GM19035 (cell line): Measurements from ENCODE around the gene ITIH1.
A peak's percentile ranks its signal among the peaks of the same experiment; 100 is the strongest.
"Not testable (repeated sequence)": the region's sequence is repeated elsewhere in the genome, so short reads cannot be mapped to it uniquely, and the experiment has no call there.

Experiments used
- ATAC-seq: cut with Tn5 transposase; IDR thresholded peaks from one replicate; pipeline ENCODE4 v1.9.1; 2021; ENCODE audit not compliant: unreplicated experiment

The ITIH1 gene

GRCh38 chr3:52774066-52774713 is 3.2 kb upstream of the ITIH1 start:
- no peak for ATAC-seq

- ATAC-seq: no peak
These were observed 2.2 kb upstream of the ITIH1 start for GRCh38 chr3:52774901-52775864.

GRCh38 chr3:52775877-52776276 is 1.5 kb upstream of the ITIH1 start:
- no peak for ATAC-seq

GRCh38 chr3:52776486-52776885 is 913 bp upstream of the ITIH1 start:
- not testable (repeated sequence) for ATAC-seq

- ATAC-seq: no peak
These were observed 783 bp downstream of the ITIH1 start for GRCh38 chr3:52777959-52778805.

- peak; percentile 55 for ATAC-seq
These were observed 1.8 kb downstream of the ITIH1 start for GRCh38 chr3:52779011-52779836.

GRCh38 chr3:52779837-52780585 is 2.6 kb downstream of the ITIH1 start:
- no peak for ATAC-seq

- ATAC-seq: no peak
These were observed 4.3 kb downstream of the ITIH1 start for GRCh38 chr3:52781741-52782140.

GRCh38 chr3:52782412-52783210 is 5.2 kb downstream of the ITIH1 start:
- no peak for ATAC-seq

- ATAC-seq: no peak
These were observed 5.8 kb downstream of the ITIH1 start for GRCh38 chr3:52783211-52783555.

GRCh38 chr3:52784021-52784621 is 6.7 kb downstream of the ITIH1 start:
- no peak for ATAC-seq

GRCh38 chr3:52784931-52785590 is 7.7 kb downstream of the ITIH1 start:
- no peak for ATAC-seq

- ATAC-seq: no peak
These were observed 9.2 kb downstream of the ITIH1 start for GRCh38 chr3:52786330-52787215.

GRCh38 chr3:52787246-52787645 is 9.8 kb downstream of the ITIH1 start:
- no peak for ATAC-seq

- ATAC-seq: no peak
These were observed 10.6 kb downstream of the ITIH1 start for GRCh38 chr3:52787672-52788625.
